ENCODE measurements around the gene ZNF691. TPM values are rescaled to one million over a fixed set of nuclear protein-coding genes. Genes with fewer than 3 reads are reported as not detected.

Gene ZNF691
- total RNA-seq, 1 donor, result 7.2 TPM

DNA sequence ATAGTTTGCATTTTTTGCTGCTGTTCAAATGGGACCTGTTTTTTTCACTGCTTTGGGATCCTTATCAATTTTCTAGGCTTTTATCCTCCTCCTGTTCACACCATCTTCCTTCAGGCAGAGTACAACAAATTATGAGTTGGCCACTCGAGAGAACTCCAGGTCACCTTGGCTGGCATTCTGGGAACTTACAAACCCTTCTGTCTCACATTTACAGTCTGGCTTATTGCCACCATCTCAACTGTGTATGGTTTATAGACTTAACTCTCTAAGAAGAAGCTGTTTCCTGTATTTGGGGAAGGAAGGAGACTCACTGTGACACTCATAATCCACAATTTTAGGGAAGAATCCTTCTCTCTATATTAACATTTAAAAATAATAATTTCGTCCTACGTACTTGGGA lies 5.4 kb upstream of the ZNF691 start:
- H3K4me3 ChIP-seq (ENCODE audit: low read depth, low read length), result no peak overlapping the region
- TF ChIP-seq, protein P1, sequence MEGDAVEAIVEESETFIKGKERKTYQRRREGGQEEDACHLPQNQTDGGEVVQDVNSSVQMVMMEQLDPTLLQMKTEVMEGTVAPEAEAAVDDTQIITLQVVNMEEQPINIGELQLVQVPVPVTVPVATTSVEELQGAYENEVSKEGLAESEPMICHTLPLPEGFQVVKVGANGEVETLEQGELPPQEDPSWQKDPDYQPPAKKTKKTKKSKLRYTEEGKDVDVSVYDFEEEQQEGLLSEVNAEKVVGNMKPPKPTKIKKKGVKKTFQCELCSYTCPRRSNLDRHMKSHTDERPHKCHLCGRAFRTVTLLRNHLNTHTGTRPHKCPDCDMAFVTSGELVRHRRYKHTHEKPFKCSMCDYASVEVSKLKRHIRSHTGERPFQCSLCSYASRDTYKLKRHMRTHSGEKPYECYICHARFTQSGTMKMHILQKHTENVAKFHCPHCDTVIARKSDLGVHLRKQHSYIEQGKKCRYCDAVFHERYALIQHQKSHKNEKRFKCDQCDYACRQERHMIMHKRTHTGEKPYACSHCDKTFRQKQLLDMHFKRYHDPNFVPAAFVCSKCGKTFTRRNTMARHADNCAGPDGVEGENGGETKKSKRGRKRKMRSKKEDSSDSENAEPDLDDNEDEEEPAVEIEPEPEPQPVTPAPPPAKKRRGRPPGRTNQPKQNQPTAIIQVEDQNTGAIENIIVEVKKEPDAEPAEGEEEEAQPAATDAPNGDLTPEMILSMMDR (IDR thresholded peaks at IDR 0.05; ENCODE audit: insufficient read depth, low read length), result no peak
- DNase-seq (ENCODE audit: low read depth), result no peak

DNA sequence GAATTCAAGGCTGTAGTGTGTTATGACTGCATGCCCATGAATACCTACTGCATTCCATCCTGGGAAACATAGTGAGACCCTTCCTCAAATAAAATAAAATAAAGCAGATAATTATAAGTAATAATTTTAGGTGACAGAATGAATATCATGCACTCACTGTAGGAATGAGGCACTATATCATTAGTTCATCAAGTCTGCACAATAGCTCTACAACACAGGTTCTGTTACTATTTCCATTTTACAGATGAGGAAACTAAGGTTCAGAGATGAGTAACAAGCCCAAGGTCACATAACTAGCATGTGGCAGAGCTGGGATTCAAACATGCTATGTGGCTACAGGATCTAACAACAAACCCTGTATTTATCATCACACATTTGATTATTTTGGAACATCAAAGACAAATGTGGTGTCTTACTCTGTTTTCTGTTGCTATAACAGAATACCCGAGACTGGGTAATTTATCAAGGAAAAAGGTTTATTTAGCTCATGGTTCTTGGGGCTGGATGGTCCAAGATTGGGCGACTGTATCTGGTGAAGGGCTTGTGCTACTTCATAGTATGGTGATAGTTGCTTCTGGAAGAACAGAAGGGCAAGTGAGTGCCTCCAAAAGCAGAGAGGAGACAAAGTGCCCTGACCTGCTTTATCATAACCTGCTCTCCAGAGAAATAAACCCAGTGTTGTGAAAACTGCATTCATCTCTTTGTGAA lies 4.8 kb upstream of the ZNF691 start:
- DNase-seq (ENCODE audit: low read depth), result no peak
- TF ChIP-seq, protein P1 (IDR thresholded peaks at IDR 0.05; ENCODE audit: insufficient read depth, low read length), result no peak
- H3K4me3 ChIP-seq (ENCODE audit: low read depth, low read length), result no peak overlapping the region

DNA sequence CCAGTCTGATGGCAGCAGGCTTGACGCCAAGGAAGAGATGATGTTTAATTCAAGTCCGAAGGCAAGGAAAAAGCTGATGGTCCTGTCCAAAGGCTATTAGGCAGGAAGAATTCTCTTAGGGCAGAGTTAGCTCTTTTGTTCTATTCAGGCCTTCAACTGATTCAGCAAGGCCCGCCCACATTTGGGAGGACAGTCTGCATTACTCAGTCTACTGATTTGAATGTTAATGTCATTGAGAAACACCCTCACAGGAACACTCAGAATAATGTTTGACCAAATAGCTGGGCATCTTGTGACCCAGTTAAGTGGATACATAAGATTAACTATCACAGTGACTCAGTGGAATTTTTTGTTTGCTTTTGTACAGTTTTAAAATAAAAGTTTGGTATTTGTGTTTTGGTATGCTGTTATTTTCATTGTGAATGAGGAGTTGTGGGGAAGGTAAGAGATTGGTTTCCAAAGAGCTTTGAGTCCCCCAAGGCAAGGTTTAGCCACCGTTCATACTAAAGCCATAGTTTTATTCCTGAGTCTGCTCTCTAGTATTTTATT lies 1.7 kb upstream of the ZNF691 start:
- H3K4me3 ChIP-seq (ENCODE audit: low read depth, low read length), result no peak overlapping the region
- TF ChIP-seq, protein P1 (IDR thresholded peaks at IDR 0.05; ENCODE audit: insufficient read depth, low read length), result no peak
- peak; percentile 19 for DNase-seq (ENCODE audit: low read depth)

DNA sequence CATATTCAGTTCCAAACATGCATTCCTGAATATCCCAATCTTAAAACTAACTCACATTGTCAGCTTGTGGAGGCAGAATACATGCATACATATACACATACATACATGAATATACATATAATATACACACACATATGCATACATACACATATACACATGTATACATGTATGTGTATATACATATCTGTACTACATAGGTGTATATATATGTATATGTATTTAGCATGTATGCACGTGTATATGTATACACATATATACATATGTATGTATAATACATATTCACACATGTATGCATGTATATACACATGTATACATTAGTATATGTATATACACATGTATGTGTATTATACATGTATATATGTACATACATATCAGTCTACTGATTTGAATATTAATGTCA lies 1.2 kb upstream of the ZNF691 start:
- TF ChIP-seq, protein P1 (IDR thresholded peaks at IDR 0.05; ENCODE audit: insufficient read depth, low read length), result no peak
- H3K4me3 ChIP-seq (ENCODE audit: low read depth, low read length), result no peak overlapping the region
- no peak for DNase-seq (ENCODE audit: low read depth)

DNA sequence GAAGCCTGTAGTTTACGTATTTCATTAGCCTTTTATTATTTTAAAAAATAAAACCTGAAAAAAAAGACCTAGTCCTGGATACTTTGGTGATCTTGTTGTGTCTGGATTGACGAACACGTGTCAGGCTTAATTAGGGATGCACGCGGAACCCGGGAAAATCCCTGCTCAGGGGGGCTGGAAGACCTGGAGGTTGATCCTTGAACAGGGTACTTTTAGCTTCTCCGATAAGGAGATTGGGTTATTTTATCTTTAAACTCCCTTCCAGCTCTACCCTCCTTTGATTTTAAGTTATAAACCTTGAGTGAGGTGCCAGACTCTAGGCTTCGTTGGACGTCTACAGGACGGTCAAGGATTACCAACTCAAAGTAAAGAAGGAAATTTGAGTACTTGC lies 552 bp upstream of the ZNF691 start:
- TF ChIP-seq, protein P1 (IDR thresholded peaks at IDR 0.05; ENCODE audit: insufficient read depth, low read length), result no peak
- peak overlapping the region; percentile 62 for H3K4me3 ChIP-seq (ENCODE audit: low read depth, low read length)
- no peak for DNase-seq (ENCODE audit: low read depth)

DNA sequence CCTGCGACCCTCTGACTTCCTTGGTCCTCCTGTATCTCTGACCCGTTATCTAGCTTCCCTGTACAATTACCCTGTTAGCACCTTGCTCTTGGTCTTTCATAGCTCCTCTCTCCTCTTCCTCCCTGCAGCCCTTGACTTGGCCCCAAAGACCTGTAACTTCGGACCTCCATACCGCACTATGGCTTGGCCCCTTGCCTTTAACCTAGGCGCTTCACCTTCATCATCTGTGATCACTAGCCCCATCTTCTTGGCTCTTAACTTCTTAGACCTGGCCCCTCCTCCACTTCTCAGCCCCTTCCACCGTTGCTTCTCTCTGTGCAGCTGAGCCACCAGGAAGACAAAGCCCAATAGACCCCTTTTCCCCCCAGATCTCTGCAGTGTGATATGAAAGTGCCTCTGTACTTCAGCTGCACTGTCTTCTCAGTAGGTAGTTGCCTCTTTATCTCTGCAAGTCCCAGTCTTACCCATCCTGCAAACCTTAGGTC lies 740 bp downstream of the ZNF691 start:
- peak overlapping the region; percentile 96 for H3K4me3 ChIP-seq (ENCODE audit: low read depth, low read length)
- TF ChIP-seq, protein P1 (IDR thresholded peaks at IDR 0.05; ENCODE audit: insufficient read depth, low read length), result no peak
- no peak for DNase-seq (ENCODE audit: low read depth)
